HCEC 1CT (cell line): ENCODE measurements around the gene RERE.

Source experiments
- DNase-seq: peaks from one replicate; pipeline ENCODE4 v3.0.0-alpha.2; 2017

Gene RERE

DNA sequence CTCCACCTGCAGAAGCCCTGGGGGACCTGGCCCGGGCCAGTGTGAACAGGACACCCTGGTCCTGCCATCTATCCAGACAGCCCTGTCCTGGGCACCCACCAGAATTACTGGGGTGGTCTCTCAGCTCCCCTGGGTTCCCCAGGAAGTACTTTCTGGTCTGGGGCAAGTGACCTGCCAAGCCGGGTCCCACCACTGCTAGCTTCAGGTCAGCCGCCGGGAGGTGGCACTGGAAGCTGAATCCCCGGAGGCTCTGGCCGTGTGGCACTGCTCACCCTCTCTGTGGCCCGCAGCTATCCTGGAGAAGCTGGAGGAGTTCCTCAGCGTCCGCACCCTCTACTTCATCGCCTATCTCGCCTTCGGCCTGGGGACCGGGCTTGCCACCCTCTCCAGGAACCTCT, 478.2 kb downstream of the RERE start:
- no peak for DNase-seq

- DNase-seq = no peak
Measured at GRCh38 chr1:8338526-8339202, 478.8 kb downstream of the RERE start.

- no peak for DNase-seq
Measured at GRCh38 chr1:8337776-8338525, 479.5 kb downstream of the RERE start.

DNA sequence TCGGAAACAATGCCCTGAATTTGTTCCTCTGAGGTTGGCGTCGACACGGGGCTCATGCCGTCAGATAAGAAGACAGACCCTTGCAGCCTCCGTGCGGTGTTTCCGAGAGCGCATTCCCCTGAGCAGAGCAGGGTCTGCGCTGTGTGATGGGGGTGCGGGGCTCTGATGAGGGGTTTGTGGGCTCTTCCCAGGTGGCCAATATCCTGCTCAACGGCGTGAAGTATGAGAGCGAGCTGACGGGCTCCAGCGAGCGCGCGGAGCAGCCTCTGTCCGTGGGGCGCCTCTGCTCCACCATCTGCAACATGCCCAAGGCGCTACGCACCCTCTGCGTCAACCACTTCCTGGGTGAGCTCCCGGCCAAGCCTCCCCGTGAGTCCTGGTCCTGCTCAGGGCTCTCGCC, 482.2 kb downstream of the RERE start:
- DNase-seq = no peak

DNA sequence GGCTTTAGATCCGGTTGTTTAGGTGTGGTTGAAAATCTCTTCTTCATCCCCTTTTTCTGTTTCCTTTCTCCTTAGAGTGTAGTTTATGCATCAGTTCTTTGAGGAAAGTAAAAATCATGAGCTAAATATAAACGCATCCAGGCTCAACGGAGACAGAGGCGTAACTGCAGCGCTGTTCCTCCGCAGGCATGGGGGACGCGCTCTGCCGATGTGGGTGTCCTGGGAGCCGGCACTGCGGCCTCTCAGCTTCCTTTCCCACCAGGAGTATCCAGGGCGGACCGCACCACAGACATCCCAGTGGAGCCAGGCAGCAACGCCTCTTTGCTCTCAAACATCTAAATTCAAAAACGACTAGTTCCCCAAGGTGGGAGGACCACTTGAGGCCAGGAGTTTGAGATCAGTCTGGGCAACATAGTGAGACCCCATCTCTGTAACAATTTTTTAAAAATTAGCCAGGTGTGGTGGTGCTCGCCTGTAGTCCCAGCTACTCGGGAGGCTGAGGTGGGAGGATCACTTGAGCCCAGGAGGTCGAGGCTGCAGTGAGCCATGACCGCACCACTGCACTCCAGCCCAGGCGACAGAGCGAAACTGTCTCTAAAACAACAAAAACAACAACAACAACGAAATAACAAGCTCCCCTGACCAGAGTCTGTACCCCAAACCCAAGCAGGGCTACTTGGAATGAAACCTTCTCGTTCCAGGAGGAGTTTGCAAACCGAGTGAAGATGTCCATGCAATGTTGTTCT, 483.2 kb downstream of the RERE start:
- no peak for DNase-seq

DNA sequence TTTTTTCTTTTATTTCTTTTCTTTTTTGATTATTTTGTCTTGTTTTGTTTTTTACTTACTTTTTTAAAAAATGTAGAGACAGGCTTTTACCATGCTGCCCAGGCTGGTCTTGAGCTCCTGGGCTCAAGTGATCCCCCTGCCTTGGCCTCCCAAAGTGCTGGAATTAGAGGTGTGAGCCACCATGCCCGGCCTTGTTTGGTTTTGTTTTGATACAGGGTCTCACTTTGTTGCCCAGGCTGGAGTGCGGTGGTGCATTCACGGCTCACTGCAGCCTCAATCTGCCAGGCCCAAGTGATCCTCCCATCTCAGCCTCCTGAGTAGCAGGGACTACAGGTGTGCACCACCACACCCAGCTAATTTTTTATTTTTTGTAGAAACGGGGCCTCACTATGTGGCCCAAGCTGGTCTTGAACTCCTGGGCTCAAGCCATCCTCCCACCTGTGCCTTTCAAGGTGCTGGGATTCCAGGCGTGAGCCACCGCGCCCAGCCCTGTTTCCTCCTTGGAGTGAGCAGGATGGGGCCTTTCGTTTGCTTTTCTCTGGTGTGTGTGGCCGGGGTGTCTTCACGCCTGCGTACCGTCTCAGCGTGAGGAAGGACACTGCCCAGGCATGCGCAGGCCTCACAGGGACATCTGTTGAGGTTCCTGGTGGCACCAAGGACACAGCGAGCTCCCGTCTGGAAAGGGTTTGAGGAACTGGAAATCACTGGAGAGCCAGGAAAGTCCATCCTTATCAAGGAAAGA, 484.0 kb downstream of the RERE start:
- no peak for DNase-seq

- DNase-seq = no peak
Measured at GRCh38 chr1:8332806-8333205, 484.6 kb downstream of the RERE start.

GRCh38 chr1:8330271-8331125, 486.9 kb downstream of the RERE start:
- no peak for DNase-seq

DNA sequence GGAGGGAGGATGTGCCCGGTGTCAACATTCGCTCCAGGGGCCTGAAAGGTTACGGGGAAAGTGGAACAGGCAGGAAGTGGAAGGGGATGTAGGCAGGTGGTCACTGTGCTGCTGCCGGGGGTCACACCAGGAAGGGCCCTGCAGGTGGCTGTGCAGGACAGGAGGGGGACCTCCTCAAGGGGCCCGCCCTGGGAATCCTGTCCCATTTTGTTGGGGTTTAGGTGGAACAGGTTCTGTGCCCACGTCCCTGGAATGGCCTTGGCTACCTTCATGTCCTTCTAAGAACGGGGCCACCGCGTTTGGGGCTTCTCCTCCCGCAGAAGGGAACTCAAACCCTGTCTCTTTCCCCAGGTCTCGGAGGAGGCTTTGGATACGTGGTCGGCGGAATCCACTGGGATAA, 487.6 kb downstream of the RERE start:
- no peak for DNase-seq

DNA sequence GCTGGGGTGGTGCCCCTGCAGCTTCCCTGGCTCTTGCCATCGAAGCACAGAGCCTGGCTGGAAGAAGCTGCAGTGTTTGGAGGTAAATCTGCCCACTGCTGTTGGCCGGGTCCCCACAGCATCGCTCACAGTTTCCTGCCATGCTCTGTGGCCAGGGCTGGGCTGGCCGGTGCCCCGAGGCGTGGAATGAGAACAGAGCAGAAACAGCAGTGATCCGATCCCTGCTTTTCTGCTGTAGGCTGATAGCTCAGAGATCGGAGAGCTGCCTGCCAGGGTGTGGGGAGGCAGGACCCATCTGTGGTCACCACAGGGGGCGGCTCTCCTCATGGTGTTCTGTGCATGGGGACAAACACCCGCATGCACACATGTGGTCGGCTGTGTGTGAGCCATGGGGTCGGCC, 488.0 kb downstream of the RERE start:
- no peak for DNase-seq

GRCh38 chr1:8328271-8328670, 489.2 kb downstream of the RERE start:
- DNase-seq = no peak

DNA sequence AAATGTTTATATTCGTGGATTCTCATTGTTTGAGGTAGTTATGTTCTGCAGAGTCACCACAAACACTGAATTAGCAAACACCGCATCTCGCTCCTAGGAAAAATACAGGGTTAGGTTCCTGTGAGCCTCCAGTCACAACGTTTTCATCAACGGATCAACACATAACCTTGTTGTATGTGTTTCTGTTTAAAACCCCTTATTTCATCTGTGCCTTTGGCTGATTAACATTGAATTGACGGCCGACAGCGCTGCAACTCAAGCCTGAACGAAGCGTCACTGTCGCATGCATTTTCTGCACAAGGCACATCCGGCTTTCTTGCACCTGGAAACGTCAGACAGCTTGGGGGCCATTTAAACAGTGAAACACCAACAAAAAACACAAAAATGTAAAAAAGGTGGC, 491.2 kb downstream of the RERE start:
- no peak for DNase-seq

- no peak for DNase-seq
Measured at GRCh38 chr1:8325771-8326170, 491.7 kb downstream of the RERE start.

DNA sequence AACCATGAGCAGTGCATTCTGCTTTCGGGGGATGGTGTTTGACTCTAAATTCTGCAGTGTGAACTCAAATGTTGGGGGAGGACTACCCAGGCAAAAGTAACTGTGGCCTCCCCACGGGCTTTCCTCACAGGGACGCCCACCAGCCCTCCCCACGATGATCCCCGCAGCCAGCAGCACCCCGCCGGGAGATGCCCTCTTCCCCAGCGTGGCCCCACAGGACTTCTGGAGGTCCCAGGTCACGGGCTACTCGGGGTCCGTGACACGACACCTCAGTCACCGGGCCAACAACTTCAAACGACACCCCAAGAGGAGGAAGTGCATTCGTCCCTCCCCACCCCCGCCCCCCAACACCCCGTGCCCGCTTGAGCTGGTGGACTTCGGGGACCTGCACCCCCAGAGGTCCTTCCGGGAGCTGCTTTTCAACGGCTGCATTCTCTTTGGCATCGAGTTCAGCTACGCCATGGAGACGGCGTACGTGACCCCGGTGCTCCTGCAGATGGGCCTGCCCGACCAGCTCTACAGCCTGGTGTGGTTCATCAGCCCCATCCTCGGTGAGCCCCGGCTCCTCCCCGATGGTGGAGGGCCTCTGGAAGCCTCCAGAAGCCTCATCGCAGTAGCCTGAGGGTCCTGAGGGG, 493.1 kb downstream of the RERE start:
- no peak for DNase-seq

DNA sequence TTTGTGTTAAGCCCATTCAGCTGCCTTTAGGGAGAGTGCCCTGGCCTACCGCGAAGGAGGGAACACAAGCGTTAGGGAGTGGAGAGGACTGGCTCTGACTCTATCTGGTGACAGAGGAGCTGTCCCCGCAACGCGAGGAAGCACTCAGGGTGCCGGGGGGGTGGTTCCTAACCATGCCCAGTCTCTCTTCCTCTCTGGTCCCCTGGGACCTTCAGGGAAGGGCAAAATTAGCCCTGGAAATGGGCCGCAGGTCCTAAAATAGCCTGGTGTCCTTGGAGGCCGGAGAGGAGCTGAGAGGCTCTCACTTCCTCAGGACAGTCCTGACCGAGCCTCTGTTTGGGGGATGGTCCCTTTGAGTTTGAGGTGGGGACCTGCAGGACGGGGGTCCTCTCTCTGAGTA, 493.7 kb downstream of the RERE start:
- no peak for DNase-seq

- no peak for DNase-seq
Measured at GRCh38 chr1:8321612-8322011, 495.8 kb downstream of the RERE start.

- DNase-seq = no peak
Measured at GRCh38 chr1:8318436-8318835, 499.0 kb downstream of the RERE start.

- peak; percentile 56 for DNase-seq
Measured at GRCh38 chr1:8317647-8318381, 499.6 kb downstream of the RERE start, which contains the start of gene SLC45A1. TSS of gene SLC45A1 (plus strand) at chr1:8318114. CDS start at chr1:8324330, 6,216 bp downstream.

GRCh38 chr1:8315573-8316475, 501.6 kb downstream of the RERE start:
- peak; percentile 10 for DNase-seq
